SJCRH30 (cell line): ENCODE data around the gene RAB40B. TPM values are rescaled to one million over a fixed set of nuclear protein-coding genes. Genes with fewer than 3 reads are reported as not detected.

Experiments used
- DNase-seq, 2 experiments: peaks; one replicate each; pipeline ENCODE4 v3.0.0-alpha.2; 2015 to 2020
- H3K27ac ChIP-seq: fragments of 250-450 bp; sonication (Bioruptor Pico); 2 replicates; pipeline ENCODE4 v1.5.1; 2020; ENCODE audit warnings: mild to moderate bottlenecking, moderate library complexity
- H3K27me3 ChIP-seq: fragments of 250-450 bp; sonication (Bioruptor Pico); 2 replicates; pipeline ENCODE4 v1.5.1; 2020; ENCODE audit warnings: mild to moderate bottlenecking, moderate library complexity
- H3K36me3 ChIP-seq: fragments of 250-450 bp; sonication (Bioruptor Pico); 2 replicates; pipeline ENCODE4 v1.5.1; 2020; ENCODE audit warnings: mild to moderate bottlenecking, moderate library complexity
- H3K4me1 ChIP-seq: fragments of 250-450 bp; sonication (Bioruptor Pico); 2 replicates; pipeline ENCODE4 v1.5.1; 2020; ENCODE audit warnings: mild to moderate bottlenecking, moderate library complexity
- H3K4me3 ChIP-seq: fragments of 250-450 bp; sonication (Bioruptor Pico); 2 replicates; pipeline ENCODE4 v1.5.1; 2020; ENCODE audit warnings: mild to moderate bottlenecking, moderate library complexity
- H3K9me3 ChIP-seq: fragments of 250-450 bp; sonication (Bioruptor Pico); replicated peaks from 2 replicates; pipeline ENCODE4 v1.5.1; 2020; ENCODE audit warnings: mild to moderate bottlenecking, moderate library complexity
- total RNA-seq: library from RNA; depleted of rRNA; stranded (reverse); fragments of >200 nt; shearing (Covaris generic); gene quantifications from 2 replicates; pipeline ENCODE4 v1.2.3, GENCODE V29; 2014

RAB40B gene
- total RNA-seq, 1 experiment from 2014 or later = 17.2 TPM

DNA sequence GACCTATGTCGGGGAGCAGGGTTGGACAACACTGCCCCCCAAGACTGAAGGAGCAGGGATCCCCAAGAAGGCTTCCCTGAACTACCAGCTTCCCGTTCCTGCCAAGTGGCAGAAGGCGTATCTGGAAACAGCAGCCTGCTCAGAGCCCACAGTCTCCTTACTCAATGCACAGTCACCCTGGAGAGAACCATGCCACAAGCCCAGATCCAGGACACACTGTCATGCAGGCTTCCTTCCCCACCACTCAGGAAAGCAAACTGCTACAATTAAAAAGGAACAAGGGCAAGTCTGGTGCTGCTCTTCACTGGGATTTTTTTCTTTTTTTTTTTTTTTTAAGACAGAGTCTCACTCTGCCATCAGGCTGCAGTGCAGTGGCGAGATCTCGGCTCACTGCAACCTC is 58.5 kb downstream of the RAB40B start:
- Histone ChIP-seq H3K36me3 (peaks cover 79% of the 10 kb centered on the region), H3K9me3 (no peaks in the 10 kb centered on the region), H3K4me3 (no peak overlapping the region), H3K27ac (no peak overlapping the region), H3K4me1 (no peaks in the 10 kb centered on the region), H3K27me3 (no peaks in the 10 kb centered on the region)
- DNase-seq = no peak

- Histone ChIP-seq H3K4me1 (no peaks in the 10 kb centered on the region), H3K27me3 (no peaks in the 10 kb centered on the region), H3K9me3 (no peaks in the 10 kb centered on the region), H3K4me3 (no peak overlapping the region), H3K27ac (no peak overlapping the region), H3K36me3 (peaks cover 79% of the 10 kb centered on the region)
- DNase-seq = no peak
Observed at GRCh38 chr17:82639628-82640027, 58.9 kb downstream of the RAB40B start.

GRCh38 chr17:82638183-82638773 is 60.2 kb downstream of the RAB40B start:
- H3K27me3 ChIP-seq = no peaks in the 10 kb centered on the region
- no peaks in the 10 kb centered on the region for H3K4me1 ChIP-seq
- H3K4me3 ChIP-seq = no peak overlapping the region
- H3K27ac ChIP-seq = no peak overlapping the region
- peaks cover 73% of the 10 kb centered on the region for H3K36me3 ChIP-seq
- DNase-seq = no peak
- H3K9me3 ChIP-seq = no peaks in the 10 kb centered on the region

DNA sequence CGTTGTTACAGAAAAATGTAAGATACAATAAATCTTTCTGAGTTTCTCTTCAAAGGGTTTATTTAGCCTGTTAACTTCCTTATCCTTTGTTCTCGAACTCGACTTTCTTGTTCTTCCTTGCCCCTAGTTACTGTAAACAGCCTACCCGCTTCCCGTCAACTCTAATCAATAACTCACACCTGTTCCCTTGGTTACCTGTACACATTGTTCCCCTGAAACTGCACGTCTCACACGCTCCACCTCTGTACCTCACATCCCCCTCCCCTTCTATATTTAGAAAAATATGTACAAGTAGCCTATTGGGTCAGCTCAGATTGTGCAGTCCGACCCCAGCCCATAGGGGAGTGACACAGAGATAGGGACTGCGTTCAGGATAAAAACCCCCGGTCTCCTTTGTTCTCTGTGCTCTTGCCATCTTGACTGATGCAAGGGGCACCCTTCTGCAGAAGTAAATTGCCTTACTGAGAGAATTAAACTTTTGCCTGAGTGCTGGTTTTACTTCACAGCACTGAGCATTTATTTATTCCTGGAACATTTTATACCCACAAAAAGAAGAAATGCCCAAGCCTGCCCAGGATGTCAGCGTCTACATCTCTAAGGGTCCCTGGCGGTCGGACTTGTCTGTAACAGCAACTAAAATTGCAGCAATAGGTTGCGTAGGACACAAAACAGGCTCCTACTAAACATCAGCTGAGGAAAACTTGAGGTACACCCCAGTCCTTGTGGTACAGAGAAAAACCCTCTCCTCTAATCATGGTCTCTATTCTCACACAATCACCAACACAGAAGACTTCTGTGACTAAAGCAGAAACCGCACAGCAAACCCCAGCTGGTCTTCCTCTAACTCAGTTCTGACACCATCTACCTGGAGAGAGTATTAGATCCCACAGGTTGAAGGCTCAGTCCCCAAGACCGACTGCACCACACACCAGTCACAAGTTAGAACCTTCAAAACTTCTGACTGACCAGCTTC is 61.6 kb downstream of the RAB40B start:
- no peak for DNase-seq
- Histone ChIP-seq H3K27me3 (no peaks in the 10 kb centered on the region), H3K9me3 (no peaks in the 10 kb centered on the region), H3K4me1 (no peaks in the 10 kb centered on the region), H3K27ac (no peak overlapping the region), H3K36me3 (peaks cover 71% of the 10 kb centered on the region), H3K4me3 (no peak overlapping the region)

GRCh38 chr17:82633343-82633742 is 65.2 kb downstream of the RAB40B start:
- peaks cover 65% of the 10 kb centered on the region for H3K36me3 ChIP-seq
- no peak overlapping the region for H3K4me3 ChIP-seq
- no peak overlapping the region for H3K27ac ChIP-seq
- H3K4me1 ChIP-seq = no peaks in the 10 kb centered on the region
- H3K9me3 ChIP-seq = no peaks in the 10 kb centered on the region
- DNase-seq = no peak
- no peaks in the 10 kb centered on the region for H3K27me3 ChIP-seq

- DNase-seq = no peak
- H3K27ac ChIP-seq = no peak overlapping the region
- H3K27me3 ChIP-seq = no peaks in the 10 kb centered on the region
- no peak overlapping the region for H3K4me3 ChIP-seq
- H3K4me1 ChIP-seq = no peaks in the 10 kb centered on the region
- H3K9me3 ChIP-seq = no peaks in the 10 kb centered on the region
- peaks cover 69% of the 10 kb centered on the region for H3K36me3 ChIP-seq
Observed at GRCh38 chr17:82632451-82632850, 66.0 kb downstream of the RAB40B start.

- no peaks in the 10 kb centered on the region for H3K9me3 ChIP-seq
- no peak overlapping the region for H3K4me3 ChIP-seq
- H3K4me1 ChIP-seq = no peaks in the 10 kb centered on the region
- no peak for DNase-seq
- no peak overlapping the region for H3K27ac ChIP-seq
- H3K27me3 ChIP-seq = no peaks in the 10 kb centered on the region
- peaks cover 70% of the 10 kb centered on the region for H3K36me3 ChIP-seq
Observed at GRCh38 chr17:82631544-82631943, 67.0 kb downstream of the RAB40B start.

GRCh38 chr17:82630212-82630611 is 68.3 kb downstream of the RAB40B start:
- H3K4me1 ChIP-seq = no peaks in the 10 kb centered on the region
- no peak overlapping the region for H3K27ac ChIP-seq
- DNase-seq = no peak
- H3K9me3 ChIP-seq = no peaks in the 10 kb centered on the region
- H3K36me3 ChIP-seq = peaks cover 72% of the 10 kb centered on the region
- no peaks in the 10 kb centered on the region for H3K27me3 ChIP-seq
- H3K4me3 ChIP-seq = no peak overlapping the region

DNA sequence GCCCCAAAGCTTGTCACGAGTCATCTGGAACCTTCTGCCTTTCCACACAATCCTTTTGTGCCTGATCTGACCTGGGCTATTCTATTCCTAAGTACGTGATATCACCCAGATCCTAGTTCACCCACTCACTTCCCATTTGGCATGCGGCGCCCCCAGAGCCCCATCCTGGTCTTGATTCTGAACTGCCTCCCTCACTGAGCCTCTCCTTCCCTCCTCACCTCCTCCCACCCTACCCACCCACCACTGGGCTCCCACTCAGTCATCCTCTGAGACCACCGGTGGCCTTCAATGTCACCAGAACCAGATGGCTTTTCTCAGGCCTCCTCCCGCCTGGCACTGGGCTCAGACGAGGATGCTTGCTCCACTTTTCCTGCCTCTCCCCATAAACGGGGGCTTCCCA is 68.8 kb downstream of the RAB40B start:
- Histone ChIP-seq H3K4me1 (no peaks in the 10 kb centered on the region), H3K27ac (no peak overlapping the region), H3K27me3 (no peaks in the 10 kb centered on the region), H3K9me3 (no peaks in the 10 kb centered on the region), H3K4me3 (no peak overlapping the region), H3K36me3 (peaks cover 76% of the 10 kb centered on the region)
- DNase-seq = no peak

DNA sequence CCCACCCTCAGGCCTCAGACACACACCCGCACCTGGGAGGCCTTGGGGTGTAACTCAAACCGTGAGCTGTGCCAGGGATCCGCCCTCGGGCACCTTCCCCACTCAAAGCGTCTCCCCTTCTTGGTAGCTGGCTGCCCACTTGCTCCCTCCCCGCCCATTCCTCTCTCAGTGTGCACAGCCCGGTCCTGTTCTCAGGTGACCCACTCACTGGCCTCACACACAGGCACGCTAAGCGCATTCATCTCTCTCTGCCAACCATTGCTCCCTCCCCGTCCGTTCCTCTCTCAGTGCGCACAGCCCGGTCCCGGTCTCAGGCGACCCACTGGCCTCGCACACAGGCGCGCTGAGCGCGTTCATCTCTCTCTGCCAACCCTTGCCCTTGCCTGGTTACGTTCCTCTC is 71.1 kb downstream of the RAB40B start:
- Histone ChIP-seq H3K27ac (no peak overlapping the region), H3K9me3 (no peaks in the 10 kb centered on the region), H3K27me3 (no peaks in the 10 kb centered on the region), H3K36me3 (peaks cover 83% of the 10 kb centered on the region), H3K4me1 (no peaks in the 10 kb centered on the region), H3K4me3 (no peak overlapping the region)
- no peak for DNase-seq

DNA sequence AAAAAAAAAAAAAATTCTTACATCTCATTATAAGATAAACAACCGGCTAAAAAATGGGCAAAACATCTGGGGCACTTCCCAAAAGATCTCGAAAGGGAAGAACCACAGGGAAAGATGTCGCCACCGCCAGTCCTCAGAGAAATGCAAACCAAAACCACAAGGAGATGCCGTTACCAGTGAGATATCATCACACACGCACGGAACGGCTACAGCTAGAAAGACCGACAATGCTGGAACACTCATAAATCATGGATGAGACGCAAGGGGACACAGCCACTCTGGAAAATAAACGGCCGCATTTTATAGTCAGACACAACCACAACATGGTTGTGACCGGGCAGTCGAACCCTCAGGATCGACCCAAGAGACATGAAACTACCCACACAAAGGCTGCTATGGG is 74.8 kb downstream of the RAB40B start:
- Histone ChIP-seq H3K36me3 (peaks cover 93% of the 10 kb centered on the region), H3K4me3 (no peak overlapping the region), H3K27ac (no peak overlapping the region), H3K4me1 (no peaks in the 10 kb centered on the region), H3K27me3 (no peaks in the 10 kb centered on the region), H3K9me3 (no peaks in the 10 kb centered on the region)
- no peak for DNase-seq

- peaks cover 92% of the 10 kb centered on the region for H3K36me3 ChIP-seq
- no peak for DNase-seq
- no peak overlapping the region for H3K4me3 ChIP-seq
- no peaks in the 10 kb centered on the region for H3K9me3 ChIP-seq
- no peaks in the 10 kb centered on the region for H3K4me1 ChIP-seq
- H3K27me3 ChIP-seq = no peaks in the 10 kb centered on the region
- H3K27ac ChIP-seq = no peak overlapping the region
Observed at GRCh38 chr17:82619641-82620040, 78.9 kb downstream of the RAB40B start.

- Histone ChIP-seq H3K9me3 (no peaks in the 10 kb centered on the region), H3K4me3 (no peak overlapping the region), H3K27me3 (no peaks in the 10 kb centered on the region), H3K36me3 (peaks cover 90% of the 10 kb centered on the region), H3K27ac (no peak overlapping the region), H3K4me1 (no peaks in the 10 kb centered on the region)
- no peak for DNase-seq
Observed at GRCh38 chr17:82619211-82619610, 79.3 kb downstream of the RAB40B start.

DNA sequence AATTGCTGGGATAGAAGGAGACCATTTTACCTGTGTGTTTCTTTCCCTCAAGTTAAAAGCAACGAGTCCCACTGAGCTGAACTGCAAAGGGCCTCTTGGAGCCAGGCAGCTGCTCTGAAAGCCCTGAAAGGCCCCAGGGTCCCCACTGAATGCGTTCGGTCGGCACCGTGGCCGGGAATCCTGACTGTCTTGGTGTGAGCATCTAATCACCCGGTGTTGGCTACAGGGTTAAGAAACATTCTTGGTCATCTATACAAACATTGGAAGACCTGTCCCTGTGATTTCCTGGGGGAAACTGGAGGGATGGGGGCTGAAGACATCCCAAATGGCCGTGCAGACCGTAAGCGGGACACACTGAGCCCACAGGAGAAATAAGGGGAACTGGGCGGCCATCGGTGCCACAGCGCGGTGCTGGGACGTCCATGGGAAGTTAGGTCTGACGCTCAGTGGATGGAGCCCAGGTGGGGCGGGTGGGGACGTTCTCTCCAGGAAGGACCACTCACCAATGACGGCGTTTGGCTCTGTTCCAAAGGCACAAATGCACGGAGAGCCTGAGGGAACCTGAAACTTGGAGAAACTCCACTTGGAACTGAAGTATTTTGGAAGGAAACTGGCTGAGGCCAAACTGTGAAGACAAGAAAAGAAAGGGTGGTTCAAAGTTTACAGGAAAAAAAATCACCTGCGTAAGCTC is 82.3 kb downstream of the RAB40B start:
- Histone ChIP-seq H3K27me3 (no peaks in the 10 kb centered on the region), H3K4me3 (no peak overlapping the region), H3K4me1 (no peaks in the 10 kb centered on the region), H3K36me3 (peaks cover 80% of the 10 kb centered on the region), H3K27ac (no peak overlapping the region), H3K9me3 (no peaks in the 10 kb centered on the region)
- DNase-seq = no peak
